ENCODE measurements around the gene GPX4. TPM values are rescaled to one million over a fixed set of nuclear protein-coding genes. Genes with fewer than 3 reads are reported as not detected.

Gene GPX4
- total and polyA plus RNA-seq, 9 of the 15 experiments (the other 6 are each of a cell fraction or from before 2014, with no cell fraction given), result 61.4 to 661 (median 349) TPM

DNA sequence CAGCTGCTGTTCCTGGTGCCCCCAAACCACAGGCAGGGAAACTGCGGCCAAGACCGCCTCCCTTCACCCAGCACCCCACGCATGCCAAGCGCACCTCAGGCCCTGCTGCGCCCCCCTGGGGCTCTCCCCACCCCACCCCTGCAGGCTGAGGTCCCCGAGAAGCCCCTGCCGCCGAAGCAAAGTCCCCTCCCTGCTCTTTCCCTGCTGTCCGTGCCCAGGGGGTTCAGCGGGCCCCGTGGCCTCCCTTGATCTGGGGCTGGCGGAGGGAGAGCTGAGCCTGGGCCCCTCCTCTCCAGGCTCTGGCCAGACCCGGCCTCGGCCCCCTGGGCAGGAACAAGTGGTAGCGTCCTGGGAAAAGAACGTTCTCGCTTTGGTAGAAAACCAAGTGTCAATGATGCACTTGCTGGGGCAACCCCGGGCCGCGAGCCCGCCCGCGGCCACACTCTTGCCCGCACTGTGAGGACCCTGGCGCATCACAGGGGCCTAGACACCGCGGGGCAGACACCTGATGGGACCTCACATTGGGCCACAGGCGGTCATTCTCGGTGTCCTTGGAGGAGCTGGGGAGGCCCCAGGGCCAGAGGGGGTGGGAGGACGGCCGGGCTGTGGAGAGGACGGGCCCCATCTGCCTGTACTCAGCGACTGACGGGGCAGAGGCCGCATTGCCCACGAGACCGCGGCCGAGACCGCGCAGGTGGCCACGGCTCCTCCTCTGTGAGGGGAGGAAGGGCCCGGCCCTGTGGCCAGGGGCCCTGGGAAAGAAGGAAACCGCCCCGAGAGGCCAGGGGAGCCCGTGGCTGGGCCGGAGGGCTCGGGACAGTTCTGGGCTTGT lies 29.0 kb downstream of the GPX4 start:
- Histone ChIP-seq H3K9me1 (ENCODE audit: control insufficient read depth, insufficient read depth, low read length) (peaks cover 3% of the 10 kb centered on the region), H3K9ac (ENCODE audit: insufficient read depth in 1 of 2, low read depth in 2 of 2, low read length in 2 of 2) (peak overlapping the region; percentile 53 to 90; a peak in 3 of 4 replicates), H3K79me2 (ENCODE audit: control insufficient read depth, insufficient read depth, low read length) (peaks cover 16% of the 10 kb centered on the region; the same call in 2 of the 3 replicates), H3K9me3 (replicated peaks; ENCODE audit: control insufficient read depth, insufficient read depth, low read depth, low read length) (no peaks in the 10 kb centered on the region), H3K27me3 (ENCODE audit: control insufficient read depth in 2 of 2, insufficient read depth in 2 of 2, low read length in 2 of 2) (no peaks in the 10 kb centered on the region), H3K27ac (ENCODE audit: extremely low read depth, low read depth, low read length) (peak overlapping the region; percentile 80; the same call in 2 of the 3 replicates), H2AFZ (ENCODE audit: low read depth, low read length) (0 out of 2 replicates have a peak overlapping the region, but pooled peaks have one; percentile 45), H3K4me1 (replicated peaks in 1 of 2; ENCODE audit: control insufficient read depth in 2 of 2, insufficient read depth in 2 of 2, low read length in 2 of 2) (peaks cover 5 to 68% of the 10 kb centered on the region in 2 experiments), H3K4me2 (ENCODE audit: insufficient read depth, low read length) (peak overlapping the region; percentile 50; the same call in 1 of the 2 replicates), H4K20me1 (replicated peaks; ENCODE audit: control insufficient read depth, insufficient read depth, low read length) (no peaks in the 10 kb centered on the region; the same call in 1 of the 2 replicates), H3K36me3 (ENCODE audit: control insufficient read depth, insufficient read depth, low read length) (peaks cover 7% of the 10 kb centered on the region; the same call in 1 of the 3 replicates), H3K4me3 (peak overlapping the region; percentile 39)
- FAIRE-seq, result no peak
- ChIA-PET CTCF (ENCODE audit: low intra/inter-chr PET ratio) (no interaction called here), POLR2A (interaction anchor here (0.6 to 1.4 kb wide), 3 partner anchors 82 to 136 kb away, joined by 3 to 4 read pairs (median 3); partner anchors contain the start of gene CIRBP)
- no TSS peak for BruUV-seq (replicated peaks)
- intact Hi-C loops (cut with micrococcal nuclease) (no loop called here), in situ Hi-C loops (cut with MboI) (no loop called here)
- no peak for DNase-seq (ENCODE audit: extremely low read depth in 1 of 4, low spot score in 3 of 4)
- 88% methylated on average over 24 of the region's 48 CpGs for WGBS (ENCODE audit: insufficient coverage, low coverage, missing lambda C conversion rate)
- TF ChIP-seq TAL1 (IDR thresholded peaks at IDR 0.05) (no peak), BHLHE40 (IDR thresholded peaks at IDR 0.05; ENCODE audit: low read length) (no peak), RBFOX2 (IDR thresholded peaks at IDR 0.05; ENCODE audit: low read depth, low read length) (0 out of 2 replicates have a peak, but pooled peaks have one; percentile 4), ZBTB33 (CRISPR knock-in tag; IDR thresholded peaks at IDR 0.05) (peak; percentile 65), ZBTB1 (CRISPR knock-in tag; IDR thresholded peaks at IDR 0.05; ENCODE audit: borderline replicate concordance, low read depth) (peak; percentile 35; the same call in 1 of the 2 replicates), HDAC8 (tag; IDR thresholded peaks at IDR 0.05) (no peak), POLR2G (IDR thresholded peaks at IDR 0.05; ENCODE audit: low read depth, low read length) (0 out of 2 replicates have a peak, but pooled peaks have one; percentile 2)
- TF ChIP-seq, protein P1, sequence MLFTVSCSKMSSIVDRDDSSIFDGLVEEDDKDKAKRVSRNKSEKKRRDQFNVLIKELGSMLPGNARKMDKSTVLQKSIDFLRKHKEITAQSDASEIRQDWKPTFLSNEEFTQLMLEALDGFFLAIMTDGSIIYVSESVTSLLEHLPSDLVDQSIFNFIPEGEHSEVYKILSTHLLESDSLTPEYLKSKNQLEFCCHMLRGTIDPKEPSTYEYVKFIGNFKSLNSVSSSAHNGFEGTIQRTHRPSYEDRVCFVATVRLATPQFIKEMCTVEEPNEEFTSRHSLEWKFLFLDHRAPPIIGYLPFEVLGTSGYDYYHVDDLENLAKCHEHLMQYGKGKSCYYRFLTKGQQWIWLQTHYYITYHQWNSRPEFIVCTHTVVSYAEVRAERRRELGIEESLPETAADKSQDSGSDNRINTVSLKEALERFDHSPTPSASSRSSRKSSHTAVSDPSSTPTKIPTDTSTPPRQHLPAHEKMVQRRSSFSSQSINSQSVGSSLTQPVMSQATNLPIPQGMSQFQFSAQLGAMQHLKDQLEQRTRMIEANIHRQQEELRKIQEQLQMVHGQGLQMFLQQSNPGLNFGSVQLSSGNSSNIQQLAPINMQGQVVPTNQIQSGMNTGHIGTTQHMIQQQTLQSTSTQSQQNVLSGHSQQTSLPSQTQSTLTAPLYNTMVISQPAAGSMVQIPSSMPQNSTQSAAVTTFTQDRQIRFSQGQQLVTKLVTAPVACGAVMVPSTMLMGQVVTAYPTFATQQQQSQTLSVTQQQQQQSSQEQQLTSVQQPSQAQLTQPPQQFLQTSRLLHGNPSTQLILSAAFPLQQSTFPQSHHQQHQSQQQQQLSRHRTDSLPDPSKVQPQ (CRISPR knock-in tag; IDR thresholded peaks at IDR 0.05; ENCODE audit: borderline replicate concordance), result no peak
- peak; percentile 5; the same call in 2 of the 3 replicates for ATAC-seq
